Lung (tissue), 12 donors: ENCODE results near the gene KRTAP10-2. TPM values are rescaled to one million over a fixed set of nuclear protein-coding genes. Genes with fewer than 3 reads are reported as not detected.

Source experiments
- ATAC-seq: fragments of 200-7000 bp; cut with Tn5 transposase; one replicate; pipeline ENCODE4 v1.9.1; 2020; ENCODE audit warnings: moderate number of reproducible peaks; ENCODE audit not compliant: insufficient read depth, low FRiP score
- DNase-seq, 3 donors: peaks; one replicate each; pipeline ENCODE4 v3.0.0-alpha.2; 2013 to 2017
- H3K27ac ChIP-seq, 2 donors: one replicate each; pipeline ENCODE4 v1.5.1; 2013; ENCODE audit warnings: mild to moderate bottlenecking in 2 of 2, moderate library complexity in 2 of 2, control low read depth in 1 of 2, inconsistent platforms in 1 of 2, low read depth in 1 of 2, low read length in 1 of 2
- H3K27me3 ChIP-seq, 3 donors: one replicate each; pipeline ENCODE4 v1.5.1; 2013; ENCODE audit warnings: low read length in 2 of 3; ENCODE audit not compliant: control insufficient read depth in 3 of 3, insufficient read depth in 3 of 3
- H3K36me3 ChIP-seq, 4 donors: one replicate each; pipeline ENCODE4 v1.5.1; 2013; ENCODE audit warnings: low read length in 4 of 4, mild to moderate bottlenecking in 1 of 4, moderate library complexity in 1 of 4; ENCODE audit not compliant: control insufficient read depth in 4 of 4, insufficient read depth in 4 of 4
- H3K4me1 ChIP-seq, 5 donors: one replicate each; pipeline ENCODE4 v1.5.1; 2013; ENCODE audit warnings: low read length in 5 of 5, mild to moderate bottlenecking in 2 of 5, moderate library complexity in 1 of 5; ENCODE audit not compliant: control insufficient read depth in 5 of 5, insufficient read depth in 5 of 5
- H3K4me3 ChIP-seq: one replicate; pipeline ENCODE4 v1.5.1; 2013; ENCODE audit warnings: mild to moderate bottlenecking, control low read depth, moderate library complexity
- H3K9ac ChIP-seq, 2 donors: one replicate each; pipeline ENCODE4 v1.5.1; 2013; ENCODE audit warnings: low read length in 2 of 2, control low read depth in 1 of 2; ENCODE audit not compliant: insufficient read depth in 1 of 2
- H3K9me3 ChIP-seq, 4 donors: one replicate each; pipeline ENCODE4 v1.5.1; 2013; ENCODE audit warnings: low read length in 3 of 4, mild to moderate bottlenecking in 1 of 4, moderate library complexity in 1 of 4; ENCODE audit not compliant: control insufficient read depth in 4 of 4, insufficient read depth in 3 of 4
- WGBS, 2 donors: extraction: QIAGEN DNeasy Blood & Tissue Kit; methylation state at CpG; one replicate each; pipeline ENCODE4 v1.1.7; 2013; 5-methylcytosine and 5-hydroxymethylcytosine counted together
- polyA plus RNA-seq, 2 donors: library from polyadenylated mRNA; stranded (reverse); fragments of 200-250 nt; gene quantifications; one replicate each; pipeline ENCODE4 v1.2.1, GENCODE V29; 2013
- total RNA-seq, 2 donors: library from RNA; depleted of rRNA in 1 of 2; stranded (reverse); fragments of >200 nt in 1 of 2; gene quantifications; one replicate each; pipeline ENCODE4 v1.2.1, GENCODE V29; 2014 to 2021
- TF ChIP-seq, protein P1 (sequence below): IDR thresholded peaks from 2 replicates; pipeline ENCODE4 v1.5.1; 2012; ENCODE audit warnings: mild to moderate bottlenecking; ENCODE audit errors: control extremely low read depth, extremely low read depth
- donor health status: control.
- donor health status: control.
- donor health status: Bipolar disorder and iron deficiency.
- donor health status: healthy.
- donor health status: DM: yes; HTN: yes; CAD: no.

The KRTAP10-2 gene
- total and polyA plus RNA-seq, 4 donors: not detected

DNA sequence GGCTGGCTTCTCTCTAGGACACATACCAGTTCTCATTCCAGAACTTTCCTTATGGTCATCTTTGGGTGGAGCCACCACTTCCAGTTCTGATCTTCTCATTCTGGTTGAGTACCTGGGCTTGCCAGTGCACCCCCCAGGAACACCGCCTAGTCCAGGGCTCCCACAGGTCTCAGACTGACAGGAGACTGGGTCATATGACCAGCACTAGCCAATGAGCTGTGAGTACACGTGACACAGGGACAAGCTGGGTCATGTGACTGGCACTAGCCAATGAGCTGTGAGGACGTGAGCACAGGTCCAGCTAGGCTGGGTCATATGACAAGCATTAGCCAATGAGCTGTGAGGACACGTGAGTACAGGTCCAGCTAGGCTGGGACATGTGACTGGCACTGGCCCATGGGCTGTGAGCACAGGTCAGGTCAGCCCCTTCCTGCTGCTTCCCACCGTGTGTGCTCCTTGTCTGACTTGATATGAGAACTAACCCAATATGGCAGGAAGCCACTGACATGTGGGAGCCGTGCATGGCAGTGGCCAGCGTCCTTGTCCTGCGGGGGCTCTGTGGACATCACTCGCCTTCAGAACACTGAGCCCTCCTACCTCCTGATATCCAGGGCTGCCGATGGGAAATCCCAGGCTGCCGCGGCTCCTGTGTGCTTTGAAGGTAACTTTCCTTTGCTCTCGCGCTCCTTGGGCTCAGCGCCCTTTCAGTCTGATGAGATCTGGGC is 34.0 kb downstream of the KRTAP10-2 start:
- Histone ChIP-seq H3K27me3 (no peaks in the 10 kb centered on the region), H3K9me3 (peaks cover 0 to 6% (median 0%) of the 10 kb centered on the region in 4 donors), H3K9ac (no peak overlapping the region), H3K4me1 (no peaks in the 10 kb centered on the region), H3K27ac (no peak overlapping the region), H3K4me3 (no peak overlapping the region), H3K36me3 (no peaks in the 10 kb centered on the region)
- TF ChIP-seq, protein P1, sequence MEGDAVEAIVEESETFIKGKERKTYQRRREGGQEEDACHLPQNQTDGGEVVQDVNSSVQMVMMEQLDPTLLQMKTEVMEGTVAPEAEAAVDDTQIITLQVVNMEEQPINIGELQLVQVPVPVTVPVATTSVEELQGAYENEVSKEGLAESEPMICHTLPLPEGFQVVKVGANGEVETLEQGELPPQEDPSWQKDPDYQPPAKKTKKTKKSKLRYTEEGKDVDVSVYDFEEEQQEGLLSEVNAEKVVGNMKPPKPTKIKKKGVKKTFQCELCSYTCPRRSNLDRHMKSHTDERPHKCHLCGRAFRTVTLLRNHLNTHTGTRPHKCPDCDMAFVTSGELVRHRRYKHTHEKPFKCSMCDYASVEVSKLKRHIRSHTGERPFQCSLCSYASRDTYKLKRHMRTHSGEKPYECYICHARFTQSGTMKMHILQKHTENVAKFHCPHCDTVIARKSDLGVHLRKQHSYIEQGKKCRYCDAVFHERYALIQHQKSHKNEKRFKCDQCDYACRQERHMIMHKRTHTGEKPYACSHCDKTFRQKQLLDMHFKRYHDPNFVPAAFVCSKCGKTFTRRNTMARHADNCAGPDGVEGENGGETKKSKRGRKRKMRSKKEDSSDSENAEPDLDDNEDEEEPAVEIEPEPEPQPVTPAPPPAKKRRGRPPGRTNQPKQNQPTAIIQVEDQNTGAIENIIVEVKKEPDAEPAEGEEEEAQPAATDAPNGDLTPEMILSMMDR: no peak
- 82 to 87% methylated on average over 15 of the region's 15 CpGs for WGBS, 2 donors
- DNase-seq (no peak), ATAC-seq (no peak)

DNA sequence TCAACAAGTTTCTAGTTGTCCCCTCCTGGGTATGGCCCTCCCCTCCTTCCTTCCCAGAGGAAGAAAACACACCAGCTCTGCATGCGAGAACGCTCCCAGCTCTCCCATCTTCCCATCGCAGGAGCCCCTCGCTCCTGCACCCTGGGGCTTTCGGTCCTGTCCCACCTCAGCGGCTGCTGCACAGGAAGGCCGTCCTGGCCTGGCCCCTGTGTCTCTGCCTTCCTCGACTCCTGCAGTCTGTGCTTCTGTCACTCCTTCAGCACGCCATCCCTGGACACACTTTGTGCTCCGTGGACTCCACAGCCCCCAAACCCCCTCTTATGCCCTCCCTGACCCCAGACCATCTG is 34.5 kb downstream of the KRTAP10-2 start:
- Histone ChIP-seq H3K9me3 (peaks cover 0 to 6% (median 0%) of the 10 kb centered on the region in 4 donors), H3K9ac (no peak overlapping the region), H3K27ac (no peak overlapping the region), H3K4me1 (no peaks in the 10 kb centered on the region), H3K27me3 (no peaks in the 10 kb centered on the region), H3K4me3 (no peak overlapping the region), H3K36me3 (no peaks in the 10 kb centered on the region)
- no peak for DNase-seq
- 87 to 88% methylated on average over 10 of the region's 10 CpGs for WGBS, 2 donors
- TF ChIP-seq, protein P1: no peak
- no peak for ATAC-seq

DNA sequence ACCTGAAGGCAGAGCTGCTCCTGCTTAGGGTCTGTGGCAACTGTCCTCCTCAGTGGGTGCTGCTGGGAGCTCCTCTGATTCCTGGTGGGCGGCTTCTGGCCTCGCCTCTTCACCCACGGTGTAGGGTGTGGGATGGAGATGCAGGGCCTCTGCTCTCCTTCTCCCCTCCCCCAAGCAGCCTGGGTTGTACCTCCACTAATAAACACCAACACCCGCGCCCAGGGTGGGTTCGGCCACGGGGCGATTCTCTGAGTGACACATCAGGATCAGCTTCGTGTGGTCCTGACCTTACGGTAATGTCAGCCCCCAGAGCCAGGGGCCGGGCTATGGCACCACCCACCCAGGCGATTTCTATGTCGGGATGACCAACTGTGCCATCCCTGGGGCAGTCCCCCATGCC is 35.0 kb downstream of the KRTAP10-2 start:
- TF ChIP-seq, protein P1: no peak
- DNase-seq (no peak), ATAC-seq (no peak)
- H3K4me1 ChIP-seq: no peaks in the 10 kb centered on the region
- 86 to 89% methylated on average over 13 of the region's 13 CpGs for WGBS, 2 donors
- H3K27me3 ChIP-seq: peaks cover 0 to 1% (median 0%) of the 10 kb centered on the region in 3 donors
- no peaks in the 10 kb centered on the region for H3K36me3 ChIP-seq
- H3K9ac ChIP-seq: no peak overlapping the region
- no peak overlapping the region for H3K4me3 ChIP-seq
- peaks cover 0 to 6% (median 0%) of the 10 kb centered on the region in 4 donors for H3K9me3 ChIP-seq
- no peak overlapping the region for H3K27ac ChIP-seq
